ENCODE results near the gene IMPA2. TPM values are rescaled to one million over a fixed set of nuclear protein-coding genes. Genes with fewer than 3 reads are reported as not detected.

IMPA2 gene
- total and polyA plus RNA-seq, 2 of the 13 experiments (the other 11 are each of a cell fraction or from before 2014, with no cell fraction given), result 37.8 to 71.8 TPM

- FAIRE-seq, result no peak
- BruUV-seq (replicated peaks), result no TSS peak
- no peaks in the 10 kb centered on the region for H3K27me3 ChIP-seq (ENCODE audit: control insufficient read depth in 1 of 2, insufficient read depth in 2 of 2, low read length in 2 of 2)
- no peak overlapping the region for H3K9ac ChIP-seq (ENCODE audit: insufficient read depth, low read depth, low read length)
- peaks cover 78% of the 10 kb centered on the region for H3K4me1 ChIP-seq (ENCODE audit: insufficient read depth, low read length)
- no peak overlapping the region for H3K27ac ChIP-seq (ENCODE audit: extremely low read length, insufficient read depth, low read length)
- H2AFZ ChIP-seq (ENCODE audit: low read length), result no peak overlapping the region
- CTCF ChIA-PET (ENCODE audit: low intra/inter-chr PET ratio, low total read pairs), result no interaction called here
- no peak overlapping the region for H3K4me3 ChIP-seq (replicated peaks in 1 of 3; ENCODE audit: insufficient read depth in 1 of 3, low read depth in 2 of 3, low read length in 3 of 3)
- H4K20me1 ChIP-seq (ENCODE audit: insufficient read depth, low read length), result peaks cover 5% of the 10 kb centered on the region; the same call in 1 of the 2 replicates
- POLR2A ChIA-PET, result interaction anchor here (1.6 kb wide), 1 partner anchor 9 kb away, joined by 12 read pairs; no protein-coding TSS in a partner anchor
- DNase-seq (ENCODE audit: low spot score), result no peak
- H3K9me3 ChIP-seq (ENCODE audit: low read length), result no peaks in the 10 kb centered on the region
- intact Hi-C loops (cut with micrococcal nuclease; ENCODE audit: unreplicated experiment) (no loop called here), in situ Hi-C loops (cut with HindIII; ENCODE audit: extremely low pct_ligation_motif_present, low pct_unique_long_range_greater_than_20kb) (no loop called here)
- peak; percentile 29 for TF ChIP-seq AGO2 (optimal IDR thresholded peaks at IDR 0.05; ENCODE audit: low read depth, low read length)
- no peak for TF ChIP-seq ZNF510 (CRISPR knock-in tag; IDR thresholded peaks at IDR 0.05; ENCODE audit: low read depth)
- no peak for ATAC-seq
- peaks cover 55% of the 10 kb centered on the region for H3K79me2 ChIP-seq (ENCODE audit: insufficient read depth, low read length)
- peaks cover 0 to 7% of the 10 kb centered on the region in 2 experiments; a peak in 2 of 5 replicates for H3K36me3 ChIP-seq (replicated peaks in 1 of 2; ENCODE audit: control insufficient read depth in 1 of 2, insufficient read depth in 2 of 2, low read length in 2 of 2)
- no peak overlapping the region for H3K4me2 ChIP-seq (ENCODE audit: low read depth, low read length)
- WGBS (ENCODE audit: low lambda C conversion rate), result 91% methylated on average over 9 of the region's 9 CpGs
Observed at GRCh38 chr18:11986061-11986460, 4.8 kb downstream of the IMPA2 start.

GRCh38 chr18:11987527-11987926 lies 6.2 kb downstream of the IMPA2 start:
- Histone ChIP-seq H3K4me3 (replicated peaks in 1 of 3; ENCODE audit: insufficient read depth in 1 of 3, low read depth in 2 of 3, low read length in 3 of 3) (no peak overlapping the region), H3K27me3 (ENCODE audit: control insufficient read depth in 1 of 2, insufficient read depth in 2 of 2, low read length in 2 of 2) (no peaks in the 10 kb centered on the region), H3K4me1 (ENCODE audit: insufficient read depth, low read length) (peaks cover 91% of the 10 kb centered on the region), H4K20me1 (ENCODE audit: insufficient read depth, low read length) (peaks cover 5% of the 10 kb centered on the region; the same call in 1 of the 2 replicates), H3K4me2 (ENCODE audit: low read depth, low read length) (no peak overlapping the region), H2AFZ (ENCODE audit: low read length) (no peak overlapping the region), H3K79me2 (ENCODE audit: insufficient read depth, low read length) (peaks cover 58% of the 10 kb centered on the region), H3K9me3 (ENCODE audit: low read length) (no peaks in the 10 kb centered on the region), H3K36me3 (replicated peaks in 1 of 2; ENCODE audit: control insufficient read depth in 1 of 2, insufficient read depth in 2 of 2, low read length in 2 of 2) (peaks cover 0 to 7% of the 10 kb centered on the region in 2 experiments; a peak in 2 of 5 replicates), H3K27ac (ENCODE audit: extremely low read length, insufficient read depth, low read length) (no peak overlapping the region), H3K9ac (ENCODE audit: insufficient read depth, low read depth, low read length) (no peak overlapping the region)
- POLR2A ChIA-PET, result interaction anchor here (0.8 kb wide), 1 partner anchor 9 kb away, joined by 3 read pairs; no protein-coding TSS in a partner anchor
- no TSS peak for BruUV-seq (replicated peaks)
- no peak for DNase-seq (ENCODE audit: low spot score)
- ATAC-seq, result no peak
- intact Hi-C loops (cut with micrococcal nuclease; ENCODE audit: unreplicated experiment), result no loop called here
- FAIRE-seq, result no peak
- TF ChIP-seq ATRX (CRISPR knock-in tag; IDR thresholded peaks at IDR 0.05; ENCODE audit: borderline replicate concordance), result no peak
- no peak for TF ChIP-seq ZNF253 (CRISPR knock-in tag; IDR thresholded peaks at IDR 0.05; ENCODE audit: borderline replicate concordance)
- WGBS (ENCODE audit: low lambda C conversion rate), result 96% methylated on average over 7 of the region's 7 CpGs
- in situ Hi-C loops (cut with HindIII; ENCODE audit: extremely low pct_ligation_motif_present, low pct_unique_long_range_greater_than_20kb), result no loop called here
- CTCF ChIA-PET (ENCODE audit: low intra/inter-chr PET ratio, low total read pairs), result no interaction called here

Measured in HepG2 (cell line).